ENCODE data around the gene TEPSIN.

TEPSIN gene

DNA sequence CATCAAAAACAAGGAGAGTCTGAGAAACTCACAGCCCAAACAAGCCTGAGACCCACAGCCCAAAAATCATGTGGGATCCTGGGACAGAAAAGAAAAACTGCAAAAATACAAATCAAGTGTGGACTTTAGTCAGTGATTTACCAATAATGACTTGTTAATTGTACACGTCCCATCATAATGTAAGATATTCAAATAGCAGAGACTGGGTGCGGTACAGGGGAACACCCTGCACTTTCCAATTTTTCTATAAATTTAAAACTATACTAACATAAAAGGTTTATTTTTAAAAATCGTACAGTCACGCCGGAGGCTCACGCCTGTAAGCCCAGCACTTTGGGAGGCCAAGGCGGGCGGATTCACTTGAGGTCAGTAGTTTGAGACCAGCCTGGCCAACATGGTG, 24.9 kb downstream of the TEPSIN start:
- no peak for DNase-seq (ENCODE audit: low spot score)
- TF ChIP-seq, protein P1, sequence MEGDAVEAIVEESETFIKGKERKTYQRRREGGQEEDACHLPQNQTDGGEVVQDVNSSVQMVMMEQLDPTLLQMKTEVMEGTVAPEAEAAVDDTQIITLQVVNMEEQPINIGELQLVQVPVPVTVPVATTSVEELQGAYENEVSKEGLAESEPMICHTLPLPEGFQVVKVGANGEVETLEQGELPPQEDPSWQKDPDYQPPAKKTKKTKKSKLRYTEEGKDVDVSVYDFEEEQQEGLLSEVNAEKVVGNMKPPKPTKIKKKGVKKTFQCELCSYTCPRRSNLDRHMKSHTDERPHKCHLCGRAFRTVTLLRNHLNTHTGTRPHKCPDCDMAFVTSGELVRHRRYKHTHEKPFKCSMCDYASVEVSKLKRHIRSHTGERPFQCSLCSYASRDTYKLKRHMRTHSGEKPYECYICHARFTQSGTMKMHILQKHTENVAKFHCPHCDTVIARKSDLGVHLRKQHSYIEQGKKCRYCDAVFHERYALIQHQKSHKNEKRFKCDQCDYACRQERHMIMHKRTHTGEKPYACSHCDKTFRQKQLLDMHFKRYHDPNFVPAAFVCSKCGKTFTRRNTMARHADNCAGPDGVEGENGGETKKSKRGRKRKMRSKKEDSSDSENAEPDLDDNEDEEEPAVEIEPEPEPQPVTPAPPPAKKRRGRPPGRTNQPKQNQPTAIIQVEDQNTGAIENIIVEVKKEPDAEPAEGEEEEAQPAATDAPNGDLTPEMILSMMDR (IDR thresholded peaks at IDR 0.05; ENCODE audit: borderline replicate concordance, control extremely low read depth, extremely low read depth, insufficient read depth, missing control alignments), result no peak
- in situ Hi-C loops (cut with MboI; ENCODE audit: low sequenced_read_pairs, unreplicated experiment), result no loop called here

DNA sequence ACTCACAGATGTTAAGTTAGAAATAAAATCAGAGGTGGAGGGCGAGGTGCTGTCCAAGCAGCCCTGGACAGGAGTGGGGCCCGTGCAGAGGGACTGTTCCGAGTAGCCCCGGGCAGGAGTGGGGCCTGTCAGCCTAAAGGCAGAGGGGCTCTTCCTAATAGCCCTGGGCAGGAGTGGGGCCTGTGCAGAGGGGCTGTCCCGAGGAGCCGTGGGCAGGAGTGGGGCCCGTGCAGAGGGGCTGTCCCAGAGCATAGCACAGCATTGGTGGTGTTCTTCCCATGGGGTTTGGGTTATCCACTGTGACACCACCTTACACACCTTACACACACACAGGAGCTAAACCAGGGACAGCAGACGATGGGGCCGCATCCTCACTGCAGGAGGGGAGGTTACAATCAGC, 26.5 kb downstream of the TEPSIN start:
- in situ Hi-C loops (cut with MboI; ENCODE audit: low sequenced_read_pairs, unreplicated experiment), result no loop called here
- TF ChIP-seq, protein P1 (IDR thresholded peaks at IDR 0.05; ENCODE audit: borderline replicate concordance, control extremely low read depth, extremely low read depth, insufficient read depth, missing control alignments), result no peak

DNA sequence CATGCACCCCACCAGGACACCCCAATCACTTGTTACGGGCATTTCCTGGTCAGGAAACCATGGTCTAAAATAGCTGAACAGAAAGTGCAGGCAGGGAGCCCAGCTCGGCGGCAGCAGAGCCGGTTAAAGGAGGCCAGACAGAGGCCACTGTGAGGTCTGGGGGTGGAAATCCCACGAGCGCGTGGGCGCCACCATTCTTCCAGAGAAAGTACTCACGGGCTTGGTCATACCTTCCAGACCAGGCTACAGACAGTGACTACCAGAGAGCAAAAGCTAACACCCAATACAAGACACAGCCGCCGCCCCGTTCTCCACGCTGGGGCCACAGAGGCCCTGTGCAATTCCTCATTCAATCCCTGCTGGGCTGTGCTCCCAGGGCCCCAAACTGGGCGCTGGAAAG, 28.0 kb downstream of the TEPSIN start:
- TF ChIP-seq, protein P1 (IDR thresholded peaks at IDR 0.05; ENCODE audit: borderline replicate concordance, control extremely low read depth, extremely low read depth, insufficient read depth, missing control alignments), result no peak
- in situ Hi-C loops (cut with MboI; ENCODE audit: low sequenced_read_pairs, unreplicated experiment), result no loop called here
- DNase-seq (ENCODE audit: low spot score), result no peak

More for the DNA sequence above, 26.5 kb downstream of the TEPSIN start:
- no peak for DNase-seq (ENCODE audit: low spot score)

DNA sequence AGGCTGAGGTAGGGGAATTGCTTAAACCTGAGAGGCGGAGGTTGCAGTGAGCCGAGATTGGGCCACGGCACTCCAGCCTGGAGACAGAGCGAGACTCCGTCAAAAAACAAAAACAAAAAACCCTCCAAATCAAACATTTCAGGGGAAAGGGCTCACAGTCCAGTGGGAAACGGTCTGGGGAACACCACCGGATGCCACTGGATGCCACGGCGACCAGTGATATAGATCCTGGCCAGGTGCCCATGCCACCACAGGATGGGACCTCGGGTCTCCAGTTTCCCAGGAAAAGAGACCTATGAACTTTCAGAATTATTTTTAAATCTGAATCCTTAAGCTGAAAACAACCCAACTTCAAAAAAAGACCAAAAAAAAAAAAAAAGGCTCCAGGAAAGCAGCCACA, 28.4 kb downstream of the TEPSIN start:
- TF ChIP-seq, protein P1 (IDR thresholded peaks at IDR 0.05; ENCODE audit: borderline replicate concordance, control extremely low read depth, extremely low read depth, insufficient read depth, missing control alignments), result no peak
- DNase-seq (ENCODE audit: low spot score), result no peak
- in situ Hi-C loops (cut with MboI; ENCODE audit: low sequenced_read_pairs, unreplicated experiment), result no loop called here

DNA sequence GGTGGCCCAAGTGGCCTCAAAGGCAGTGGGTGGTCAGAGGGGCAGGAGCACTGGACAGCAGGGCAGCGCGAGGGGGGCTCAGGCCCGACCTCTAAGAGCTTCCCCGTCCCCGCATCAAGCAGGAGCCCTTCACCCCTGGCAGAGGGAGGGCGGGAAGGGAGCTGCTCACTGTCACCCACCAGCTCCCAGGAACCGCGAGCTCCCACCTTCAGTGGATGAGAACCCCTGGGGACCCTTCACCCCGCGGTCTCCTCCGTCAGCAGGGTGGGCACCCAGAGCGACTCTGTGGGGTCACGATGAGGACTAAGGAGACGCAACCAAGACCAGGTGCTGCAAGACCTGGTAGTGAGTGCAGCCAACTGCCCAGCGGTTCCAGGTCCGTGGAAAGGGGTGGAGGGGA, 29.7 kb downstream of the TEPSIN start:
- in situ Hi-C loops (cut with MboI; ENCODE audit: low sequenced_read_pairs, unreplicated experiment), result no loop called here
- TF ChIP-seq, protein P1 (IDR thresholded peaks at IDR 0.05; ENCODE audit: borderline replicate concordance, control extremely low read depth, extremely low read depth, insufficient read depth, missing control alignments), result no peak
- no peak for DNase-seq (ENCODE audit: low spot score)

DNA sequence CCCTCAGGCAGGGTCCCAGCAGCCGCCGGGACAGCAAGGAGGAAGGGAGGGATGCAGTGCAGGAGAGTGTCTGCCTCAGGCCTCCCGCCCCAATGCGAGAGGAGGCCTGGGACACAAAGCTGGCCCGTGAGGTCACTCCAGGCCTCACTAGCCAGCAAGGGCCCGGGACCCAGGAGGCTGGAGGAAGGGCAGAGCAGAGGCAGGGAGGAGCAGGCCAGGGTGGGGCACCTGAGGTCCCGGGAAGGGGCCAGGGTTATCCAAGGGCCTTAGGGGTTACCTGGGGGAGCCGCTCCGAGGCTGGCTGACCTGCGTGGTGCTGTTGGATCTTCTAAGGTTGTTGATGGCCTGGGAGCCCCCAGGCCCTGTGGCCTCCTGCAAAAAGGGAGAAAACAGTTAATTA, 30.2 kb downstream of the TEPSIN start:
- in situ Hi-C loops (cut with MboI; ENCODE audit: low sequenced_read_pairs, unreplicated experiment), result no loop called here
- no peak for DNase-seq (ENCODE audit: low spot score)
- TF ChIP-seq, protein P1 (IDR thresholded peaks at IDR 0.05; ENCODE audit: borderline replicate concordance, control extremely low read depth, extremely low read depth, insufficient read depth, missing control alignments), result no peak
